Progenitor cell of endocrine pancreas (in vitro differentiated cells): Measurements from ENCODE around the gene ALS2CL. TPM values are rescaled to one million over a fixed set of nuclear protein-coding genes. Genes with fewer than 3 reads are reported as not detected.

Source experiments
- DNase-seq: peaks from one replicate; pipeline ENCODE4 v3.0.0; 2021; ENCODE audit warnings: low spot score; ENCODE audit not compliant: unreplicated experiment
- H3K27ac Mint-ChIP-seq: 2 replicates; pipeline ENCODE4 v1.8.0; 2021; ENCODE audit warnings: mild to moderate bottlenecking, moderate library complexity, mixed read lengths
- H3K27me3 Mint-ChIP-seq: 2 replicates; pipeline ENCODE4 v1.8.0; 2021; ENCODE audit warnings: mixed read lengths
- H3K36me3 Mint-ChIP-seq: 2 replicates; pipeline ENCODE4 v1.8.0; 2022; ENCODE audit warnings: mixed read lengths; ENCODE audit not compliant: insufficient read depth
- H3K4me1 Mint-ChIP-seq: 2 replicates; pipeline ENCODE4 v1.8.0; 2021; ENCODE audit warnings: low read depth, mixed read lengths
- H3K4me3 Mint-ChIP-seq: 2 replicates; pipeline ENCODE4 v1.8.0; 2021; ENCODE audit warnings: low read depth, mild to moderate bottlenecking, moderate library complexity, mixed read lengths
- H3K9me3 Mint-ChIP-seq: 2 replicates; pipeline ENCODE4 v1.8.0; 2021; ENCODE audit warnings: low read depth, mixed read lengths
- CTCF ChIP-seq: fragments of 200-600 bp; sonication (generic); IDR thresholded peaks from one replicate; pipeline ENCODE4 v1.5.0; 2021; ENCODE audit warnings: antibody characterized with exemption, mild to moderate bottlenecking; ENCODE audit not compliant: unreplicated experiment
- total RNA-seq: library from RNA; stranded (reverse); gene quantifications from 2 replicates; pipeline ENCODE4 v1.2.1, GENCODE V29; 2021

Gene ALS2CL
- total RNA-seq, 1 donor from 2014 or later: 3.5 TPM

DNA sequence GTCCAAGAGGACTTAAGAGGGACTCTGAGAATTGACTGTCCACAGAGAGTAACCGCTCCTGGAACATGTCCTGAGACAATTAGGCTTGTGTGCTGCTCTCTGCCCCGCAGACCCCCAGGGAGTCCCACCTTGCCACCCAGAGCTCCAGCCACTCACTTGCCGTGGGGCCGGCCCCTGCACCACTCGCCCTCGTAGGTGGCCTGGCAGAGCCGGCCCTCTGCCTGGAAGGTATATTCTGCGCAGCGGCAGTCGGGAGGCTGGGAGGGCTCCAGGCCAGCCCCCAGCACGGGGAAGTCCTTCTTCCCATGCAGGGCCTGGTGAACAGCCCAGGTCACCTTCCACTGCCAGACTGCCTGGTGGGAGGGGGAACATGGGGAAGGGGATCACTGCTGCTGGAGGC, 10.5 kb downstream of the ALS2CL start:
- no peak for DNase-seq
- no peaks in the 10 kb centered on the region for H3K9me3 Mint-ChIP-seq
- TF ChIP-seq CTCF: no peak
- H3K27me3 Mint-ChIP-seq: peaks cover 65% of the 10 kb centered on the region
- H3K4me1 Mint-ChIP-seq: no peaks in the 10 kb centered on the region
- no peak overlapping the region for H3K4me3 Mint-ChIP-seq
- no peaks in the 10 kb centered on the region for H3K36me3 Mint-ChIP-seq
- no peak overlapping the region for H3K27ac Mint-ChIP-seq

- no peak for TF ChIP-seq CTCF
- Mint-ChIP-seq H3K4me3 (no peak overlapping the region), H3K27ac (no peak overlapping the region), H3K4me1 (no peaks in the 10 kb centered on the region), H3K27me3 (peaks cover 74% of the 10 kb centered on the region), H3K9me3 (no peaks in the 10 kb centered on the region), H3K36me3 (no peaks in the 10 kb centered on the region)
- DNase-seq: no peak
These were observed 11.5 kb downstream of the ALS2CL start for GRCh38 chr3:46681856-46682540.

- H3K4me1 Mint-ChIP-seq: no peaks in the 10 kb centered on the region
- no peak for TF ChIP-seq CTCF
- H3K27me3 Mint-ChIP-seq: peaks cover 73% of the 10 kb centered on the region
- H3K27ac Mint-ChIP-seq: no peak overlapping the region
- no peaks in the 10 kb centered on the region for H3K9me3 Mint-ChIP-seq
- no peak for DNase-seq
- no peaks in the 10 kb centered on the region for H3K36me3 Mint-ChIP-seq
- no peak overlapping the region for H3K4me3 Mint-ChIP-seq
These were observed 12.1 kb downstream of the ALS2CL start for GRCh38 chr3:46681387-46681786.

- no peak for TF ChIP-seq CTCF
- DNase-seq: no peak
- Mint-ChIP-seq H3K9me3 (no peaks in the 10 kb centered on the region), H3K36me3 (no peaks in the 10 kb centered on the region), H3K4me1 (peaks cover under 1% of the 10 kb centered on the region), H3K27ac (no peak overlapping the region), H3K27me3 (peaks cover 77% of the 10 kb centered on the region), H3K4me3 (no peak overlapping the region)
These were observed 13.1 kb downstream of the ALS2CL start for GRCh38 chr3:46680298-46680826.

- DNase-seq: no peak
- H3K9me3 Mint-ChIP-seq: no peaks in the 10 kb centered on the region
- H3K27ac Mint-ChIP-seq: no peak overlapping the region
- TF ChIP-seq CTCF: no peak
- peaks cover 76% of the 10 kb centered on the region for H3K27me3 Mint-ChIP-seq
- H3K4me3 Mint-ChIP-seq: no peak overlapping the region
- H3K36me3 Mint-ChIP-seq: no peaks in the 10 kb centered on the region
- peaks cover 4% of the 10 kb centered on the region for H3K4me1 Mint-ChIP-seq
These were observed 13.8 kb downstream of the ALS2CL start for GRCh38 chr3:46679681-46680080.
